HepG2 (cell line): ENCODE results near the gene ZBTB1. TPM values are rescaled to one million over a fixed set of nuclear protein-coding genes. Genes with fewer than 3 reads are reported as not detected.

Source experiments
- ATAC-seq: fragments of 200-7000 bp; cut with Tn5 transposase; 3 replicates; pipeline ENCODE4 v1.9.1; 2020; ENCODE audit warnings: mild to moderate bottlenecking, moderate library complexity
- Bru-seq: library from RNA; stranded (reverse); fragments of 400-500 nt; gene quantifications from one replicate; lab custom pipeline; 2021; lab: Mats Ljungman, UMichigan
- BruChase-seq, 2 experiments: library from RNA; stranded (reverse); fragments of 400-500 nt; gene quantifications; one replicate each; lab custom pipeline; 2021; lab: Mats Ljungman, UMichigan
- BruUV-seq: library from RNA; stranded (reverse); fragments of 400-500 nt; replicated peaks from 2 replicates; lab custom pipeline; 2021; lab: Mats Ljungman, UMichigan
- CTCF ChIA-PET: fragments of 300-600 bp; formaldehyde crosslinking; extraction: SDS; loops from one replicate; lab custom pipeline; 2021; ENCODE audit warnings: low total read pairs, inconsistent platforms, low intra/inter-chr PET ratio; lab: Yijun Ruan, JAX
- POLR2A ChIA-PET: fragments of 350-600 bp; sonication (Branson Sonifier 250); formaldehyde crosslinking; loops from one replicate; lab custom pipeline; 2020; ENCODE audit warnings: antibody characterized with exemption, inconsistent platforms; lab: Yijun Ruan, JAX
- DNase-seq: peaks from one replicate; pipeline ENCODE4 v3.0.0-alpha.2; 2015; ENCODE audit warnings: low spot score
- FAIRE-seq: peaks from 3 replicates; lab custom pipeline; 2011; peaks lifted over from hg19 to GRCh38; lab: Jason Lieb, UNC
- H2AFZ ChIP-seq: one replicate; pipeline ENCODE4 v1.6.1; 2011; ENCODE audit warnings: low read length, inconsistent platforms
- H3K27ac ChIP-seq: fragments of 300-600 bp; 3 replicates; pipeline ENCODE4 v1.8.0; 2011; ENCODE audit warnings: mixed run types, mild to moderate bottlenecking, mixed read lengths, low read length, inconsistent platforms; ENCODE audit not compliant: insufficient read depth; ENCODE audit errors: extremely low read length
- H3K27me3 ChIP-seq, 2 experiments: fragments of 200-600 bp in 1 of 2; 2 replicates in 1 of 2; 3 replicates in 1 of 2; pipeline versions ENCODE4 v1.6.0 to v1.8.0; 2011; ENCODE audit warnings: low read length in 2 of 2, mild to moderate bottlenecking in 2 of 2, moderate library complexity in 2 of 2, inconsistent platforms in 1 of 2; ENCODE audit not compliant: insufficient read depth in 2 of 2, control insufficient read depth in 1 of 2
- H3K36me3 ChIP-seq, 2 experiments: fragments of 200-600 bp in 1 of 2; replicated peaks in 1 of 2; 2 replicates in 1 of 2; 3 replicates in 1 of 2; pipeline versions ENCODE4 v1.5.1 to v1.8.0; 2011; ENCODE audit warnings: low read length in 2 of 2, inconsistent platforms in 1 of 2; ENCODE audit not compliant: insufficient read depth in 2 of 2, control insufficient read depth in 1 of 2
- H3K4me1 ChIP-seq: 2 replicates; pipeline ENCODE4 v1.5.1; 2012; ENCODE audit warnings: low read length, inconsistent platforms; ENCODE audit not compliant: insufficient read depth
- H3K4me2 ChIP-seq: 2 replicates; pipeline ENCODE4 v1.6.0; 2011; ENCODE audit warnings: low read depth, low read length, inconsistent platforms
- H3K4me3 ChIP-seq, 3 experiments: fragments of 200-600 bp in 1 of 3; sonication (generic), shearing (Covaris generic) in 1 of 3; replicated peaks in 1 of 3; 2 replicates each; pipeline ENCODE4 v1.5.1; 2011 to 2016; ENCODE audit warnings: low read length in 3 of 3, inconsistent platforms in 2 of 3, low read depth in 2 of 3, mild to moderate bottlenecking in 2 of 3, control low read depth in 1 of 3, mixed read lengths in 1 of 3; ENCODE audit not compliant: insufficient read depth in 1 of 3
- H3K79me2 ChIP-seq: one replicate; pipeline ENCODE4 v1.6.1; 2011; ENCODE audit warnings: low read length, inconsistent platforms; ENCODE audit not compliant: insufficient read depth
- H3K9ac ChIP-seq: 2 replicates; pipeline ENCODE4 v1.6.0; 2011; ENCODE audit warnings: mild to moderate bottlenecking, low read depth, low read length, inconsistent platforms; ENCODE audit not compliant: insufficient read depth
- H3K9me3 ChIP-seq: 2 replicates; pipeline ENCODE4 v1.5.1; 2012; ENCODE audit warnings: mild to moderate bottlenecking, low read length
- H4K20me1 ChIP-seq: 2 replicates; pipeline ENCODE4 v1.6.0; 2011; ENCODE audit warnings: inconsistent platforms, mild to moderate bottlenecking, low read length, moderate library complexity; ENCODE audit not compliant: insufficient read depth
- AHR ChIP-seq: IDR thresholded peaks from 2 replicates; pipeline ENCODE4 v1.6.1; 2018; ENCODE audit warnings: missing genetic modification reagents, missing compliant biosample characterization
- ETV5 ChIP-seq: IDR thresholded peaks from 2 replicates; pipeline ENCODE4 v1.6.1; 2018; ENCODE audit warnings: missing biosample characterization, missing genetic modification reagents, inconsistent platforms, borderline replicate concordance
- GZF1 ChIP-seq: sonication (generic); formaldehyde crosslinking; IDR thresholded peaks from 2 replicates; pipeline ENCODE4 v1.5.1; 2020; ENCODE audit warnings: mild to moderate bottlenecking, missing genetic modification reagents
- HBP1 ChIP-seq: IDR thresholded peaks from 2 replicates; pipeline ENCODE4 v1.6.1; 2016; ENCODE audit warnings: low read depth, control low read depth
- KDM1A ChIP-seq: IDR thresholded peaks from 2 replicates; pipeline ENCODE4 v1.6.1; 2016; ENCODE audit warnings: missing compliant biosample characterization
- KDM6A ChIP-seq: IDR thresholded peaks from 2 replicates; pipeline ENCODE4 v1.6.1; 2016; ENCODE audit warnings: low read depth
- KLF16 ChIP-seq, 2 experiments: sonication (generic) in 1 of 2; formaldehyde crosslinking in 1 of 2; IDR thresholded peaks; 2 replicates each; pipeline versions ENCODE4 v1.6.1 to v1.8.0; 2016 to 2023; ENCODE audit warnings: missing genetic modification reagents in 2 of 2, missing compliant biosample characterization in 1 of 2
- MAFF ChIP-seq: IDR thresholded peaks from 2 replicates; pipeline ENCODE4 v1.6.1; 2011; ENCODE audit warnings: low read depth, low read length, improper control_type of control experiment
- MBD4 ChIP-seq: IDR thresholded peaks from 2 replicates; pipeline ENCODE4 v1.6.1; 2012; ENCODE audit warnings: low read length, inconsistent platforms, borderline replicate concordance
- NFATC3 ChIP-seq: sonication (generic); formaldehyde crosslinking; IDR thresholded peaks from 2 replicates; pipeline ENCODE4 v1.5.1; 2020; ENCODE audit warnings: mild to moderate bottlenecking, missing genetic modification reagents
- NFKBIZ ChIP-seq: IDR thresholded peaks from 2 replicates; pipeline ENCODE4 v1.6.1; 2018; ENCODE audit warnings: missing genetic modification reagents, missing compliant biosample characterization
- ZNF143 ChIP-seq: sonication (generic); formaldehyde crosslinking; IDR thresholded peaks from 2 replicates; pipeline ENCODE4 v1.4.0; 2020; ENCODE audit warnings: missing genetic modification reagents
- ZNF501 ChIP-seq: sonication (generic); formaldehyde crosslinking; IDR thresholded peaks from 2 replicates; pipeline ENCODE4 v1.5.1; 2020; ENCODE audit warnings: mild to moderate bottlenecking, moderate library complexity, missing genetic modification reagents
- ZNF512 ChIP-seq: sonication (generic); formaldehyde crosslinking; IDR thresholded peaks from 2 replicates; pipeline ENCODE4 v1.4.0; 2020; ENCODE audit warnings: mild to moderate bottlenecking, missing genetic modification reagents
- ZNF761 ChIP-seq: sonication (generic); formaldehyde crosslinking; conservative IDR thresholded peaks from 2 replicates; pipeline ENCODE4 v1.4.0; 2020; ENCODE audit warnings: mild to moderate bottlenecking, missing genetic modification reagents
- ZNF780A ChIP-seq: sonication (generic); formaldehyde crosslinking; IDR thresholded peaks from 2 replicates; pipeline ENCODE4 v1.8.0; 2022; ENCODE audit warnings: mild to moderate bottlenecking, missing genetic modification reagents, moderate library complexity
- WGBS: methylation state at CpG from one replicate; pipeline ENCODE4 v1.1.6; 2017; ENCODE audit warnings: low lambda C conversion rate; 5-methylcytosine and 5-hydroxymethylcytosine counted together
- in situ Hi-C: cut with HindIII; loops from 2 replicates; pipeline ENCODE4 v1.10.0; 2017; ENCODE audit warnings: low pct_unique_long_range_greater_than_20kb; ENCODE audit not compliant: extremely low pct_ligation_motif_present
- intact Hi-C: fragments of 100-400 bp; cut with micrococcal nuclease; formaldehyde crosslinking; loops from one replicate; pipeline ENCODE4 v1.10.0; 2022; ENCODE audit not compliant: unreplicated experiment
- long read RNA-seq, 2 experiments: library from RNA in 1 of 2; library from polyadenylated mRNA in 1 of 2; stranded (forward) in 1 of 2; unstranded in 1 of 2; transcript quantifications; one replicate each; pipeline ENCODE4 v2.0.0, GENCODE V29; 2019 to 2022
- polyA minus RNA-seq, 3 experiments: library from RNA; depleted of rRNA, polyadenylated mRNA; stranded (reverse); fragments of >200 nt; gene quantifications; 2 replicates each; pipeline ENCODE4 v1.2.3, GENCODE V29; 2011; ENCODE audit warnings: low replicate concordance in 1 of 3
- polyA plus RNA-seq, 8 experiments: library from polyadenylated mRNA; depleted of rRNA in 3 of 8; stranded (reverse) in 7 of 8; unstranded in 1 of 8; fragments of >200 nt; fragmentation: Illumina TruSeq in 4 of 8; extraction: Trizol in 4 of 8; gene quantifications; 2 replicates each; pipeline versions ENCODE4 v1.2.1 to v1.2.3, GENCODE V29; 2011 to 2016; ENCODE audit warnings: low read depth in 4 of 8, missing spikeins in 1 of 8, mixed read lengths in 1 of 8; ENCODE audit not compliant: insufficient read depth in 1 of 8
- total RNA-seq, 5 experiments: library from RNA; depleted of rRNA; stranded (reverse); fragments of >200 nt; fragmentation: Illumina TruSeq; extraction: Trizol; gene quantifications; 2 replicates each; pipeline ENCODE4 v1.2.3, GENCODE V29; 2016; ENCODE audit warnings: low read depth in 1 of 5
- TF ChIP-seq, protein P1 (sequence below): IDR thresholded peaks from 2 replicates; pipeline ENCODE4 v1.6.1; 2016

The ZBTB1 gene
- total RNA-seq (2016; rRNA removed; fragmentation: Illumina TruSeq; extraction: Trizol) (22.6 and 27.7 TPM in 2 replicates), polyA plus RNA-seq (2011; rRNA removed) (17.4 and 18.8 TPM in 2 replicates), polyA minus RNA-seq (2011; rRNA and poly(A)+ RNA removed; ENCODE audit: low replicate concordance) (29.5 and 31.2 TPM in 2 replicates), Bru-seq, nascent RNA (percentile 91 among the genes with signal in this experiment), BruChase-seq, experiment 1, labeled RNA remaining after a 6-hour chase (percentile 85 among the genes with signal in this experiment), BruChase-seq, experiment 2, labeled RNA remaining after a 2-hour chase (percentile 90 among the genes with signal in this experiment)
- total RNA-seq (2016; cell fraction: cytosol; rRNA removed; fragmentation: Illumina TruSeq; extraction: Trizol; ENCODE audit: low read depth), result 4.0 and 4.8 TPM in 2 replicates
- 22.2 and 25.8 TPM in 2 replicates for total RNA-seq (2016; cell fraction: insoluble cytoplasmic fraction; rRNA removed; fragmentation: Illumina TruSeq; extraction: Trizol)
- 13.8 and 17.4 TPM in 2 replicates for total RNA-seq (2016; cell fraction: membrane; rRNA removed; fragmentation: Illumina TruSeq; extraction: Trizol)
- total RNA-seq (2016; cell fraction: nucleus; rRNA removed; fragmentation: Illumina TruSeq; extraction: Trizol), result 23.2 and 24.3 TPM in 2 replicates
- polyA plus RNA-seq (2011; cell fraction: cytosol; rRNA removed), result 5.2 and 7.9 TPM in 2 replicates
- 18.2 and 21.1 TPM in 2 replicates for polyA plus RNA-seq (2011; cell fraction: nucleus; rRNA removed)
- 13.1 and 13.2 TPM in 2 replicates for polyA plus RNA-seq (2012)
- 1.8 and 2.7 TPM in 2 replicates for polyA plus RNA-seq (2016; cell fraction: cytosol; fragmentation: Illumina TruSeq; extraction: Trizol; ENCODE audit: low read depth)
- 17.4 and 17.9 TPM in 2 replicates for polyA plus RNA-seq (2016; cell fraction: insoluble cytoplasmic fraction; fragmentation: Illumina TruSeq; extraction: Trizol; ENCODE audit: low read depth)
- polyA plus RNA-seq (2016; cell fraction: membrane; fragmentation: Illumina TruSeq; extraction: Trizol; ENCODE audit: low read depth), result 4.9 and 6.5 TPM in 2 replicates
- polyA plus RNA-seq (2016; cell fraction: nucleus; fragmentation: Illumina TruSeq; extraction: Trizol; ENCODE audit: insufficient read depth, low read depth), result 40.9 and 42.8 TPM in 2 replicates
- 12.6 and 12.7 TPM in 2 replicates for polyA minus RNA-seq (2011; cell fraction: cytosol; rRNA and poly(A)+ RNA removed)
- polyA minus RNA-seq (2011; cell fraction: nucleus; rRNA and poly(A)+ RNA removed), result 35.3 and 43.6 TPM in 2 replicates
- long read RNA-seq, experiment 1, partial matches to known transcripts, result 3 of 3 reads
- long read RNA-seq, experiment 1, other reads (novel, unspliced or antisense), result 0 of 3 reads
- long read RNA-seq, experiment 2, partial matches to known transcripts, result 5 of 23 reads
- long read RNA-seq, experiment 2, other reads (novel, unspliced or antisense), result 18 of 23 reads

- Histone ChIP-seq H3K4me2 (peak within 1 kb of the TSS; percentile 91), H3K79me2 (peaks cover 56% of the 10 kb centered on the region), H3K9ac (peak within 1 kb of the TSS; percentile 95), H3K4me1 (peaks cover 69% of the 10 kb centered on the region), H3K27me3 (no peaks in the 10 kb centered on the region; a peak in 1 of 5 replicates), H3K36me3 (no peaks in the 10 kb centered on the region), H3K9me3 (no peaks in the 10 kb centered on the region), H2AFZ (no peak within 1 kb of the TSS), H3K27ac (peak within 1 kb of the TSS; percentile 99), H4K20me1 (peaks cover 23% of the 10 kb centered on the region), H3K4me3 (peak within 1 kb of the TSS; percentile 93 to 98 (median 96))
- intact Hi-C loops, result no loop called here
- POLR2A ChIA-PET, result interaction anchor here (0.6 to 1.9 kb wide), 15 partner anchors 9 to 438 kb away, joined by 3 to 17 read pairs (median 3); partner anchors contain the start of genes GPX2 and MTHFD1
- ATAC-seq, result peak; percentile 79
- no TSS peak for BruUV-seq
- DNase-seq, result peak; percentile 74
- FAIRE-seq, result no peak
- in situ Hi-C loops, result no loop called here
- CTCF ChIA-PET, result no interaction called here
- under 1% methylated on average over 21 of the region's 63 CpGs for WGBS
- no peak; the same call in 1 of the 2 replicates for TF ChIP-seq GZF1 (CRISPR knock-in tag)
- no peak for TF ChIP-seq ZNF512
- no peak for TF ChIP-seq ZNF143
- 0 out of 2 replicates have a peak, but pooled peaks have one; percentile 49 for TF ChIP-seq HBP1
- TF ChIP-seq AHR (CRISPR knock-in tag), result no peak
- peak in 1 of 2 experiments; percentile 30; a peak in 1 of 4 replicates for TF ChIP-seq KLF16 (CRISPR knock-in tag; IDR thresholded peaks at IDR 0.05)
- TF ChIP-seq ZNF780A (CRISPR knock-in tag), result no peak
- TF ChIP-seq NFKBIZ (CRISPR knock-in tag), result no peak
- TF ChIP-seq ETV5 (CRISPR knock-in tag), result peak; percentile 26; the same call in 1 of the 2 replicates
- no peak for TF ChIP-seq MAFF
- no peak for TF ChIP-seq ZNF501
- TF ChIP-seq ZNF761, result peak; percentile 6; the same call in 1 of the 2 replicates
- no peak for TF ChIP-seq MBD4
- no peak for TF ChIP-seq NFATC3
- no peak for TF ChIP-seq KDM1A (CRISPR knock-in tag)
- TF ChIP-seq KDM6A, result no peak
- TF ChIP-seq, protein P1, sequence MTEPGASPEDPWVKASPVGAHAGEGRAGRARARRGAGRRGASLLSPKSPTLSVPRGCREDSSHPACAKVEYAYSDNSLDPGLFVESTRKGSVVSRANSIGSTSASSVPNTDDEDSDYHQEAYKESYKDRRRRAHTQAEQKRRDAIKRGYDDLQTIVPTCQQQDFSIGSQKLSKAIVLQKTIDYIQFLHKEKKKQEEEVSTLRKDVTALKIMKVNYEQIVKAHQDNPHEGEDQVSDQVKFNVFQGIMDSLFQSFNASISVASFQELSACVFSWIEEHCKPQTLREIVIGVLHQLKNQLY, result no peak
Observed at GRCh38 chr14:64504310-64504896, at the start of gene ZBTB1. ZBTB1 (plus strand) TSS chr14:64504770; CDS start chr14:64521505, 16,735 bp downstream.
